ENCODE measurements around the gene MEGF10.

DNA sequence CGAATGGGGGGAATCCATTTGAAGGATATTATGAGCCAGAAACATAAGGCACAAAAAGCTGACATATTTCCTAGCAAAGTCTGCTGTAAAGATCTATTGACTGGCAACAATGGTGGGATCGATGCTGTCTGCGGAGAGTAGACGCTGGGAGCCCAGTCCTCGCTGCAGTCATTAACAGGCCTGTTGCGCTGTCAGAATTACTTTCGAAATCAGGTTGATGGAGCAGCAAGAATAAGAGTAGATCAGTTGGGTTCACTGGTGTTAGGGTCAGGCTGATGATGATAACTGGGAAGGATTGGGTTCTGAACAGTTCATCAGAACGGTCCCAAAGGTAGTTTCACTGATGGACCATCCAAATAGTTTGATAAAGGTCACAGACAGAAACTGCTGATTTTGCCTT, 87.1 kb downstream of the MEGF10 start:
- TF ChIP-seq, protein P1, sequence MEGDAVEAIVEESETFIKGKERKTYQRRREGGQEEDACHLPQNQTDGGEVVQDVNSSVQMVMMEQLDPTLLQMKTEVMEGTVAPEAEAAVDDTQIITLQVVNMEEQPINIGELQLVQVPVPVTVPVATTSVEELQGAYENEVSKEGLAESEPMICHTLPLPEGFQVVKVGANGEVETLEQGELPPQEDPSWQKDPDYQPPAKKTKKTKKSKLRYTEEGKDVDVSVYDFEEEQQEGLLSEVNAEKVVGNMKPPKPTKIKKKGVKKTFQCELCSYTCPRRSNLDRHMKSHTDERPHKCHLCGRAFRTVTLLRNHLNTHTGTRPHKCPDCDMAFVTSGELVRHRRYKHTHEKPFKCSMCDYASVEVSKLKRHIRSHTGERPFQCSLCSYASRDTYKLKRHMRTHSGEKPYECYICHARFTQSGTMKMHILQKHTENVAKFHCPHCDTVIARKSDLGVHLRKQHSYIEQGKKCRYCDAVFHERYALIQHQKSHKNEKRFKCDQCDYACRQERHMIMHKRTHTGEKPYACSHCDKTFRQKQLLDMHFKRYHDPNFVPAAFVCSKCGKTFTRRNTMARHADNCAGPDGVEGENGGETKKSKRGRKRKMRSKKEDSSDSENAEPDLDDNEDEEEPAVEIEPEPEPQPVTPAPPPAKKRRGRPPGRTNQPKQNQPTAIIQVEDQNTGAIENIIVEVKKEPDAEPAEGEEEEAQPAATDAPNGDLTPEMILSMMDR (IDR thresholded peaks at IDR 0.05; ENCODE audit: low read depth, low read length): no peak
- no peak for TF ChIP-seq EZH2phosphoT487 (IDR thresholded peaks at IDR 0.05; ENCODE audit: low read depth)
